ENCODE data around the gene EXOC6B. TPM values are rescaled to one million over a fixed set of nuclear protein-coding genes. Genes with fewer than 3 reads are reported as not detected.
A peak's percentile ranks its signal among the peaks of the same experiment; 100 is the strongest.

Gene EXOC6B
- total and polyA plus RNA-seq, 2 donors from 2014 or later: 5.9 to 31.3 TPM

DNA sequence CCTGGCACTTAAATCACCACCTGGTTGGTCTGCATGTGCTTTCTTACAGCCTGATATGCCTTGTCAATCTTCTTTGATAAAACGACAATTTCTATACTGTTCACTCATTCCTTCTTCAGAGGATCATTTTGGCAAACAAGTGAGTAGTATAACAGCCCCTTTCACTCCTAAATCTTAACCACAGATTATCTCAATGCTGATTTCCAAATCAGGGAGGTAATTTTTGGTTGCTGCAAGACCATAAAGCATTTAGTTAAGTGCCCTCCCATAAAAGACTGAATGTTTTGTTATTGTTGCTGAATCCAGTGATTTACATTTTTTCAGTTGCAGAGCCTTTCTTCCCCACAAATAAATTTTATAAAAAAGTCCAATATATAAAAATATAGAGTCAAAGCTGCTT, 549.0 kb downstream of the EXOC6B start:
- Histone ChIP-seq H3K4me1 (ENCODE audit: control insufficient read depth in 2 of 3, insufficient read depth in 2 of 3, low read depth in 1 of 3, low read length in 3 of 3) (peaks cover 0 to 7% (median 0%) of the 10 kb centered on the region in 3 donors), H3K27ac (ENCODE audit: low read depth in 2 of 2, low read length in 2 of 2) (no peak overlapping the region), H3K9me3 (ENCODE audit: control insufficient read depth in 2 of 3, insufficient read depth in 1 of 3, low read length in 3 of 3) (no peaks in the 10 kb centered on the region), H3K27me3 (ENCODE audit: control insufficient read depth, insufficient read depth, low read length) (no peaks in the 10 kb centered on the region), H3K4me3 (ENCODE audit: low read length in 3 of 3) (no peak overlapping the region), H3K9ac (ENCODE audit: low read length in 3 of 3) (no peak overlapping the region), H3K36me3 (ENCODE audit: control insufficient read depth in 2 of 3, insufficient read depth in 3 of 3, low read length in 3 of 3) (no peaks in the 10 kb centered on the region)
- no peak for TF ChIP-seq CTCF (IDR thresholded peaks at IDR 0.05; ENCODE audit: borderline replicate concordance, extremely low read depth, insufficient read depth)
- DNase-seq (no peak), FAIRE-seq (no peak)
- intact Hi-C loops (cut with DNase I): no loop called here

GRCh38 chr2:72276356-72276755, 549.5 kb downstream of the EXOC6B start:
- no peaks in the 10 kb centered on the region for H3K36me3 ChIP-seq (ENCODE audit: control insufficient read depth in 2 of 3, insufficient read depth in 3 of 3, low read length in 3 of 3)
- no peak for TF ChIP-seq CTCF (IDR thresholded peaks at IDR 0.05; ENCODE audit: borderline replicate concordance, extremely low read depth, insufficient read depth)
- no peaks in the 10 kb centered on the region for H3K27me3 ChIP-seq (ENCODE audit: control insufficient read depth, insufficient read depth, low read length)
- H3K9me3 ChIP-seq (ENCODE audit: control insufficient read depth in 2 of 3, insufficient read depth in 1 of 3, low read length in 3 of 3): no peaks in the 10 kb centered on the region
- H3K4me3 ChIP-seq (ENCODE audit: low read length in 3 of 3): no peak overlapping the region
- H3K4me1 ChIP-seq (ENCODE audit: control insufficient read depth in 2 of 3, insufficient read depth in 2 of 3, low read depth in 1 of 3, low read length in 3 of 3): peaks cover 0 to 11% (median under 1%) of the 10 kb centered on the region in 3 donors
- no peak for FAIRE-seq
- no peak for DNase-seq
- H3K9ac ChIP-seq (ENCODE audit: low read length in 3 of 3): no peak overlapping the region
- intact Hi-C loops (cut with DNase I): no loop called here
- no peak overlapping the region for H3K27ac ChIP-seq (ENCODE audit: low read depth in 2 of 2, low read length in 2 of 2)

GRCh38 chr2:72275084-72275483, 550.7 kb downstream of the EXOC6B start:
- no peaks in the 10 kb centered on the region for H3K36me3 ChIP-seq (ENCODE audit: control insufficient read depth in 2 of 3, insufficient read depth in 3 of 3, low read length in 3 of 3)
- H3K4me1 ChIP-seq (ENCODE audit: control insufficient read depth in 2 of 3, insufficient read depth in 2 of 3, low read depth in 1 of 3, low read length in 3 of 3): peaks cover 0 to 11% (median 5%) of the 10 kb centered on the region in 3 donors
- DNase-seq: no peak
- H3K27me3 ChIP-seq (ENCODE audit: control insufficient read depth, insufficient read depth, low read length): no peaks in the 10 kb centered on the region
- no peak overlapping the region for H3K27ac ChIP-seq (ENCODE audit: low read depth in 2 of 2, low read length in 2 of 2)
- no peak for TF ChIP-seq CTCF (IDR thresholded peaks at IDR 0.05; ENCODE audit: borderline replicate concordance, extremely low read depth, insufficient read depth)
- H3K9ac ChIP-seq (ENCODE audit: low read length in 3 of 3): no peak overlapping the region
- intact Hi-C loops (cut with DNase I): no loop called here
- no peaks in the 10 kb centered on the region for H3K9me3 ChIP-seq (ENCODE audit: control insufficient read depth in 2 of 3, insufficient read depth in 1 of 3, low read length in 3 of 3)
- no peak for FAIRE-seq
- no peak overlapping the region for H3K4me3 ChIP-seq (ENCODE audit: low read length in 3 of 3)

- Histone ChIP-seq H3K27me3 (ENCODE audit: control insufficient read depth, insufficient read depth, low read length) (no peaks in the 10 kb centered on the region), H3K9me3 (ENCODE audit: control insufficient read depth in 2 of 3, insufficient read depth in 1 of 3, low read length in 3 of 3) (no peaks in the 10 kb centered on the region), H3K4me3 (ENCODE audit: low read length in 3 of 3) (no peak overlapping the region), H3K9ac (ENCODE audit: low read length in 3 of 3) (no peak overlapping the region), H3K36me3 (ENCODE audit: control insufficient read depth in 2 of 3, insufficient read depth in 3 of 3, low read length in 3 of 3) (no peaks in the 10 kb centered on the region), H3K4me1 (ENCODE audit: control insufficient read depth in 2 of 3, insufficient read depth in 2 of 3, low read depth in 1 of 3, low read length in 3 of 3) (peaks cover 0 to 11% (median 5%) of the 10 kb centered on the region in 3 donors), H3K27ac (ENCODE audit: low read depth in 2 of 2, low read length in 2 of 2) (no peak overlapping the region)
- FAIRE-seq (no peak), DNase-seq (peak in 1 of 5 donors; percentile 4)
- TF ChIP-seq CTCF (IDR thresholded peaks at IDR 0.05; ENCODE audit: borderline replicate concordance, extremely low read depth, insufficient read depth): no peak
- intact Hi-C loops (cut with DNase I): no loop called here
Measured at GRCh38 chr2:72274380-72274797, 551.4 kb downstream of the EXOC6B start.
